HG03175 (cell line): ENCODE results near the gene RASSF10.

ENCODE experiments used
- ATAC-seq: cut with Tn5 transposase; IDR thresholded peaks from one replicate; pipeline ENCODE4 v1.9.1; 2021; ENCODE audit warnings: mild to moderate bottlenecking, moderate library complexity; ENCODE audit not compliant: unreplicated experiment

RASSF10 gene

DNA sequence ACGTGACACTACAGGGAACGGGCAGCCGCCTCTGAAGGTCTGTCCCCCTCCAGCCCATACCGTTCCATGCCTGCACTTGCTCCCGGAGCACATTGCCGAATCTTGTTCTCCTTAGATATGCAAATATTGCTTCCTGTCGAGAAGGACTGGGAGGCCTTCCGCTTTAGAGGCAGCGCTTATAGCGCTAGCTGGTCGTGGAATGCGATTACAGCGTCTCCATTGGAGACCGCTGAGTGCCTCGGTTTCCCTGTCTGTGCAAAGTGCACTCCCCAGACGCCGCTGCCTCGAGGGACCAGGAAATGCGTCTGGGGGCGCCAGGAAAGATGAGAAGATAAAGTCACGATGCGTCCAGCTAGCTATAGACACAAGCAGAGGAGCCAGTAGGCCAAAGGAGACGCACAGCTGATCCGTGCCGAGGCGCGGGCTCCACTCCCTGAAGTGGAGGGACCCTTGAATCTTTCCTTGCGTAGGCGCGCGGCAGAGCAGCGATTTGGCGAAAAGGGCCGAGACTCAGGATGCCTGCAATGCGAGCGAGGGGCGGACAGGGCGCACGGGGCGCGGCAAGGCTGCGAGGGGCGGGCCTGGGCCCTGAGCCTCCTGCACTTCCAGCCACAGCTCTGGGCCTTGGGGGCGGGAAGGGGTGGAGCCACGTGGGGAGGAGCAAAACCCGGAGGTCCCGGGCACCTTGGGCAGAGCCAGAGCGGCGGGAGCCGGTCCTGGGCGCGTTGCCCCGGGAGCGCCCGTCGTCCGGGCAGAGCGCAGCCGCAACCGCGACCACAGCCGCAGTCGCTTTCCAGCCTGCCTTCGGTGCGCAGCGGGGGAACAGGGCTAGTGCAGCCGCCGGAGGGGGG, at the start of gene RASSF10:
TSS of gene RASSF10 (plus strand) at position 692 of the 851 bp plus-strand sequence. CDS start 261 bp downstream, outside the sequence.
- no peak for ATAC-seq

DNA sequence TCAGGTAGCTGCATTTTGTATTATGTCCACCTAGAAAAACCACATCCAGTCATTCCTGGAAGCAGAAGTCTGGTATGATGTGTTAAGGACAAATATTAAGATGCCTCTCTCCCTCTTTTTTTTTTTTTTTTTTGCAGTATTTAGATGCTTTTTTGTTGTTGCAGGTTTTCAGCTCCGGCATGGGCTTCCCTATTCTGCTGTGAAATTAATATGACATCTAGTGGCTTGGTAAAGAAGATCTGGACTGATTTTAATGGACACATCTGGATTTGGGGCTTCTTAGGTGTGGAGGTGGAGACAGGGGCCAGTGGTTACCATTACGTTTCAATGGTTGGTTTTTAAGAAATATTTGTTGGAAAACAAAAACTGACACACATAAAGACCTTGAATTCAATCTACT, 47.5 kb upstream of the RASSF10 start:
- ATAC-seq, result no peak

DNA sequence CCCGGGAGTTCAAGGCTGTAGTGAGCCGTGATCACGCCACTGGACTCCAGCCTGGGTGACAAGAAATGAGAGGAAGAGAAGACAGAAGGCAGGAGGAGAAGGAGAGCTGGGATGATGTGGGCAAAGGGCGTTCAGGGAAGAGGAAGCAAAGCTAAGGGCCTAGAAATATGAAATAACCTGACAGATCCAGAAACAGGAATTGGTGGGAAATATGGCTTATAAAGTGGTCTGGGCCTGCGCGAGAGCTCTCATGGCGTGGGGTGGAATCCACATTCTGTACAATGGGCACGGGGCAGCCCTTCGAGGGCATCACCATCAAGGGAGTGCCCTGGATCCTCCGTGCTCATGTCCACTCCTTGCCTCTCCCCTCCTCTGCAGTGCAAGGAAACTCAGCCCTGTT, 46.8 kb upstream of the RASSF10 start:
- no peak for ATAC-seq

DNA sequence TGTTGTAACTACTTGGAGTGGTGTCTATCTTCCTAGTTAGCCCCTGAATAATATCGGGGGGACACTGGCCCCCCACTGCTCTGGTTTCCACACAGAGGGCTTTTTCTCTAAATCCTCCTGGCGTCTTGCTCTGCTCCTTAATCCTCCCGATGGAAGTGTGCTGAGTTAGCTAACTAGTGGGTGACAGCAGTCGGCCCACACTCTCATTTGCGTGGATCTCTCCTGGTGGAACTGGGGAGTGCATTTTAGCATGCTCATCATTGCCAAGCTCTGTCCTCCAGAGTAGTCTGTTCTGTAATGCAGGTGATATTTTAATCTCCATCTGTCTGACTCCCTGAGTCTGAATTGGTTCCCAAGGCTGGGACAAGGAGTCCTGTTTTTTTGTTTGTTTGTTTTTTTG, 46.1 kb upstream of the RASSF10 start:
- no peak for ATAC-seq

DNA sequence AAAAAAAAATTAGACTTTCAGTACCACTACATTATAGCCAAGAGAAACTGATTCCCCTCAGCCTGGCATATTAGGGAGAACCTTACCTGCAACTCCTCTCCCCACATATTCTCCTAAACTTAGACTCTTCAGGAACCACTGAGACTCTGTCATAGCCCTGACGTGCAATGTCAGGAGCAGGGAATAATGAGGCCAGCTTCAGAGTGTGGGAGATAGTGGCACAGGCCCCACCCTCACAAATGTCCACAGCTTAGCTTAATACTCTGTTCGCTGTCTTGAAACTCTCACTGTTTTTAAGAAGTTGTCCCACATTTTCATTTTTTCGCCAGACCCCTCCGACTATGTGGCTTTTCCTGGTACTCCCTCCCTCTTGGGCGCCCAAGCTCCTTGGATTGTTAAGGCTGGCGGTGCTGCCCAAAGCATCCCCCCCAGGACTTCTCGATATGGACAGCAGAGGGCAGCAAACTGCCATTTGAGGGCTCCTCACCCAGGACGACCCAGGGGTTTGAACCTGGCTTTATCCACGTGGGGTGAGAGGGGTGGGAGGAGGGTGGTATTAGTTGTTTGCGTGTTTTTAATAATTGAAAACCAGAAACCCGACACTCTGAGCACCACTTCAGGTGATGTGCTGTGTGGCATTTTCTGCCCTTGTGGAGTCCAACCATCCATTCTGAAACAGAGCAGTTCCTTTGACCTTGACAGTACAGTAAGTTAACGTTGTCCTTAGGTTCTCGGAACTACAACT, 45.2 kb upstream of the RASSF10 start:
- peak; percentile 84 for ATAC-seq

DNA sequence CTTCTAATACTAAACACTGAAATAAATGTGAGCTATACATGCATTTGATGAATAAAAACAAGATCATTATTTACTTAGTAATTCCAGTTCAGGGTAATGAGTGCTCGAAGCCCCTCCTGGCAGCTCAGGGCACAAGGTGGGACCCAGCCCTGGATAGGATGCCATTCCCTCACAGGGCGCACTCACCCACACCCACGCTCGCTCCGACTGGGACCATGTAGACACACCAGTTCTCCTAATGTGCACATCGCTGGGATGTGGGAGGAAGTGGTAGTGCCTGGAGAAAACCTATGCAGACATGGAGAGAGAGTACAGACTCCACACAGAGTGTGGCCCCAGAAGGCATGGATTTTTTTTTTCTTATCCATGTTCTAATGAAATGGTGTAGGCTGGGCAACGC, 44.5 kb upstream of the RASSF10 start:
- ATAC-seq, result no peak

DNA sequence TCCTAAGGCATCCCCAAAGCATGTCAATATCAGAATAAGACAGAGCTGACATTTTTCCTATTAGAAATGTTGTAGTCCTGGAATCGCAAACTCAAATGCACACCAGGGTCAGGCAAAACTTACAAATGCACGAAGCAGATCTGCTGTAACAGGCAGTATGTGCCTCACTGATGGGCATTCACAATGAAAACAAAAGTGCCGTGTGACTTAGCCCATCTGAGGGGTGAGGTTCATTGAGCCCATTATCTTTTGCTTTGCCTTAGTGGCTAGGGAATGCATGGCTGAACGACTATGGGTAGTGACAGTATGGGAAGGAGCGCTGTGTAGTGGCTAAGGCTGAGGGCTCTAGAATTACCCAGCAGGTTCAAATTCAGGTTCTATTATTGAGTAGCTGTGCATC, 43.1 kb upstream of the RASSF10 start:
- ATAC-seq, result no peak

DNA sequence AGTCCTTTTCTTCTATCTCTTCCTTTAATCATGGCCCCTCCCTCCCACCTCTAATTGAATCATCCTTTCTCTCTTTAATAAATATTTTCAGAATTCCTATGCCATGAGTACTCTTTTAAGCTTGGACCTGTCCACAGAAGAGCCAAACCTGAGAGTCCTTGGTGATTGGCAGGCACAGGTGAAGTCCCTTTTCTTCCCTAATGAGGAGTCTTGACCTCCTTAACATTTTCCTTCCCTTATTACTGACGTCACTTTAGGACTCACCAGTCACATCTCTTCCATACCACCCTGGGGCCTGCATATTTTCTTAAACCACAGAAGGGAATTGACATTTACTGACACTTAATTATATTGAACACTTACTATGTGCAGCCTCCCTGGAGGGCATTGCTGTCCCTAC, 41.0 kb upstream of the RASSF10 start:
- no peak for ATAC-seq

DNA sequence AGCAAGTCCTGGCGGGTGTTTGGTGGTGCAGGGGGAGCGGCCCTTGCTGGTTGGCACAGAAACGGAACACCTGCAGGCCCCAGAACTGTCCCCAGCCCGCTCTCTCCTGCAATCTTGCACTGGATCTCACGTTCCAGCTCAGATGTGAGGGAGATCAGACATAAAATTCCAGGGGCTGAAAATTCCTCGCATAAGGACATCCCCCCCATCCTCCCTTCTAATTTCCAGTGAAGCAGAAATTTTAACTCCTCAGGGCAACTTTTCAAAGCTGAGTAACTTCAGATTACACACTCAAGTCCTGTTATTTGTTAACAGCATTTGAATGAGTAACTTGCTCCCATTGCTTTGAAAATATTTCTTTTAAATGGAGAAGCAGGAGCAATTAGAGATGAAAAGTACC, 40.3 kb upstream of the RASSF10 start:
- no peak for ATAC-seq

DNA sequence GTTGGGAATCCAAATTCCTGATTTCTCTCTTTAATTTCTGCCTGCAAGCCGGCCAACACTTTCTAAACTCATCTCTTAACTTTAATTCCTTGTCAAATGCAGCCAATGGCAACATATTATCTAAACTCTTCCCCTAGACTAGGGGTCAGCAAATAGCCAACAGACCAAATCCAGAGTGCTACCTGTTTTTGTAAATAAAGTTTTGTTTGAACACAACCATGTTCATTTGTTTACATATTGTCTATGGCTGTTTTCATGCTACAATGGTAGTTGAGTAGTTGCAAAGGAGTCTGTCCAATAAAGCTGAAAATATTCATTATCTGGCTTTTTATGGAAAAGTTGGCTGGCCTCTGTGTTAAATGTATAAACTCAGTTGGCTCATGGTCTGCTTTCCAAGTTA, 37.2 kb upstream of the RASSF10 start:
- no peak for ATAC-seq

DNA sequence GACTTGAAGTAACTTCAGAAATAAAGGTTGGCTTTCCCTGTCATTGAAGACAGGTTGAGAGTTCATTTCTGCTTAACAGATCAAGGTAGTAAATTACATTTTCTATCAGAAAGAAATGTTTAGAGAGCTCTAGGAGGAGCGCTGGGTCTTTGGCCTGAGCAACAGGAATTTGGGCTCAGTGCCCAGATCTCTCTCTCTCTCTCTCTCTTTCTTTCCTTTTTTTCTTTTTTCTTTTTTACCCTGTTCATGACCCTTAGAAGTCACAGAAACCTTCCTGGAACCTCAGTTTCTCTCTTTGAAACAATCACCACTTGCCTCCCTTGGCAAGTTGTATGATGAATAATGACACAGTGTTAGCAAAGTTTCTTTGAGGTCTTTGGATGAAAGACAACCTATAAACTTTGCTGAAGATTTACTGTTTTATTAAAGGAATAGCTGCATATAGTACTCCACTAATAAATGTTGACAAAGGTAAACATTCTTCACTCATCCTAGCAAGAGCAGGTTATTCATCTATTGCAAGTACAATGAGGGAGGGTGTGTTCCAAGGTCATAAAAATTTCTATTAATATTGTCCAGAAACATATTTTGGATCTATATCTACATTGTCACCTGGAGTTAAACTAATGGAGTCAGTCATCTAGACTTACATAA, 35.5 kb upstream of the RASSF10 start:
- no peak for ATAC-seq

DNA sequence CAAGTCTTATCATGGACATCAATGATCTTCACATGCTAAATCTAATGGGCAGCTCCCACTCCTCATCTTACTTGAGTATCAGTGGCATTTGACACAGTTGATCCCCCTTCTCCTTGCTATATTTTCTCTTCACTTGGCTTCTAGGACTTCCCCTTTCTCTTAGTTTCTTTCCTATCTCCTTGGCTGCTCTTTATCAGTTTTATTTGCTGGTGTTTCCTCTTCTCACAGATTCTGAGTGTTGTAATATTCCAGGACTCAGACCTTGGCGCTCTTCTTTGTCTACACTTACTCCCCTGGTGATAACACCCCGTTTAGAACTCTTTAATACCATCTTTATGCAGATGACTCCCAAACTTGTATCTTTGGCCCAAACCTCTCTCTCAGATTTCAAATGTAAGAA, 33.9 kb upstream of the RASSF10 start:
- ATAC-seq, result no peak

DNA sequence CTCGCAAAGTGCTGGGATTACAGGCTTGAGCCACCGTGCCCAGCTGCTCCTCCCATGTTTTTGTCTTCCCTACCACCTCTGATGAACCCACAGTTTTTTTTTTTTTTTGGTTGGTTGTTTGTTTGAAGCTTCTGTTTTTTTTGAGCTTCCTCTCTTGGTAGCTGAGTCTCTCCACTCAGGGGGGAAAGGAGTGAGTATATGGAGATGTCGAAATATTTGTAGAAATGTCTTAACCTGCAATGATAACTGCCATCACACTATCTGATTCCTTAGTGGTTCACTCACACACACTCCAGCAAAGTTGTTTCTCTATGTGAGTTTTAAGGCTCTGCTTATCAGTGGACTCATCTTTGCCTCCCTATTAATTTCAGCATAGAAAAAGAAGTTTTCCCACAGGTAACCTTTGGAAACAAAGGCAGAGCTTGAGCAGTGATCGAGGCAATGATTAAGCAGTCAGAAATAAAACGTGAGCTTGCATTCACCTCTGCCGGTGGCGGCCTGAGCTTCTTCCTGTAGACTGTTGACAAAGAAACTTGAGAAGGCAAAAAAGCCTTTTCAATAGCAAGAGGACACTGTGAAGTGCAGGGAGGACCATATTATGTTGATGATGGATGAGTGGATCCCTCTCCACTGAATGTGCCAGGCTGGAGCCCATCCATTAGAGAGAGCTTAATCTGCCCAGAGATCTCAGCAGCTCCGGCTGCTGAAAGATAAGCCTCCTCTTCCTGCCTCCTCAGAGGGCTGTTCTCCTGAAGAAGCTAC, 29.0 kb upstream of the RASSF10 start:
- no peak for ATAC-seq

DNA sequence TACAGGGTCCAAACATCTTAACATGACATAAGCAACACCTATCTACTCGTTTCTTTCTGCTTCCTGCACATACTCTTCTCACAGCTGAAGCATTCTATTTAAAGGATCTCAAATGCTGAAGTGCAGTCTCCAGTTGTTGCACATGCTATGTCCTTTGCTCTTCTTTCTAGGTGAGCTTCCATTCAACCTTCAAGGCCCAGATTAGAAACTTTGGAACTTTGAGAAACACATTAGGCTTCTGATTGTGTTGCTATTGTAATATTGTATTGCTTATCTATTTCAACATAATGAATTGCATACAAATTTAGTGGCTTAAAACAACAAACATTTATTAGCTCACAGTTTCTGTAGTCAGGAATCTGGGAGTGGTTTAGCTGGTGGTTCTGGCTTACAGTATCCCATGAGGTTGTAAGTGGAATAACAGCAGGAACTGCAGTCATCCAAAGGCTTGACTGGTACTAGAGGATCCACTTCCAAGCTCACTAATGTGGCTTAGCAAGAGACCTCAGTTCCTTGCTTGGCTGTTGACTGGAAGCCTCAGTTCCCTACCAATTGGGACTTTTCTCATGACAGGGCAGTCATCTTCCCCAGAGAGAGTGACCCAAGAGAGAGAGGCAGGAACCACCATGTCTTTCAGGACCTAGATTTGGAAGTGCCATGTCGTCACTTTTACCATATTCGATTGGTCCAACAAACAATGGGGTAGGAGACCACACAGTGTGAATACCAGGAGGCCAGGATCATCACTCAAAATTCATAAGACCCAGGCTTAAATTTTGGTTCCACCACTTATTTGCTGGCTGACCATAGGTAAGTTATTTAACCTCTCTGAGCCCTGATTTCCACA, 27.2 kb upstream of the RASSF10 start:
- ATAC-seq, result no peak

DNA sequence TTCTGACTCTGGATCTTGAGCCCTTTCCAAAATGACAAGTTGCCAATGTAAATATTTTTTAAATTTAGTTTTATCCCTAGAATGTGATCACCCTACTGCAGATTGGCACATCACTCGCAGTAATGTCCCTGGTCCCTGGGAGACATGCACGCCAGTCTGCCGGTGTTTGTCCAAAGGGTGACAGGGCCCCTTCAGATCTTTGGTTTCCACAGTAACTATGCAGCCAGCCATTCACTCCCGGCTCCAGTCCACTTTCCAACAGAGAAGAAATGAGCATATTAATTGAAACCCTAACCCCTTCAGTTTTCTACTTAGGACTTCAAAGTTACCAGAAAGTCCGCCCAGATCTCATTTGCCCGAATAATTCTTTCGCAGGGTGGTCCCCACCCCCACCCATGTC, 25.8 kb upstream of the RASSF10 start:
- ATAC-seq, result no peak

DNA sequence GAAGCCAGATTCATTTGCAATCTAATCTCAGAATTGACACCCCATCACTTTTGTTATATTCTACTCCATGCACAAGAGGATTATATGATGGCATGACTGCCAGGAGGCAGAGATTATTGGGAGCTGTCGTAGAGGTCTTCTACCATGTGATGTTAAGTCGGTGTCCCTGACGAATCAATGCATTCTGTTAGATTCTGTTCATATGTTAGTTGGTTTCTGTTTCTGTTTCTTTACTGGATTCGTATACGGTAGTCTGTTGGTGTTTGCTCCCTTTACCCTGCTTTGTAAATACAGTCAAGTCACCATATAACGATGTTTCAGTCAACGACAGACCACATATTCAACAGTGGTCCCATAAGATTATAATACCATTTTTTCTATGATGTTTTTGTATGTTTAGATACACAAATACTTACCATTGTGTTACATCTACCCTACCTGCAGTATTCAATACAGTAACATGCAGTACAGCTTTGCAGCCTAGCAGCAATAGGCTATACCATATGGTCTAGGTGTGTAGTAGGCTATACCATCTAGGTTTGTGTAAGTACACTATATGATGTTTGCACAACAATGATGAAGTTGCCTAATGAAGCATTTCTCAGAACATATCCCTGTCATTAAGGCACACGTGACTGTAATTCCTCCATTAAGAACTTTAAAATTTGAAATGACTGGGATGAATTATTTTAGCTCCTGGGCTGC, 22.8 kb upstream of the RASSF10 start:
- no peak for ATAC-seq

DNA sequence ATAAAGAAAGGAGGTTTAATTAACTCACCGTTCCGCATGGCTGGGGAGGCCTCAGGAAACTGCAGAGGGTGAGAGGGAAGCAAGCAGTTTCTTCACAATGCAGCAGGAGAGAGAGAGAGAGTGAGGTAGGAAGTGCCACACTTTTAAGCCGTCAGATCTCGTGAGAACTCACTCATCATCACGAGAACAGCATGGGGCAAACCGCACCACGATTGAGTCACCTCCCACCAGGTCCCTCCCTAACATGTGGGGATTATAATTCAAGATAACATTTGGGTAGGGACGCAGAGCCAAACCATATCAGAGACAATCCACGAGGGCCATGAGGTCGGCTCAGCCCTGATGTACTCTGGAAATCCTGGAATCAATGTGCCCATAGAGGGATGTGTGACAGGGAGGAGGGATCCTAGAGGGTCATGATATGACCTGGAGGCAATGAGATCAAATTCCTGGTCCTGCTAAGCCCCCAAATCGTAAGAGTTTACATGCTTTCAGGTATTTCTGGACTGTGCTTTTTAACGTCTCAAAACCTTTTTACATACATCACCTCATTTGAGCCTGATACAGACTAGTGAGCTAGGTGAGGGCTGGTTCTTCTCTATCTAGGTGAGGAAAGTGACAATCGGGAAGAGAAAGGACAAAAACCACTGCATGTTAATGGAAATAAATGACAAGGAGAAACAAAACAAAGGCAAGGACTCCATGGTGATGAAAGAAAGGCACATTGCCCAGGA, 19.5 kb upstream of the RASSF10 start:
- ATAC-seq, result no peak

DNA sequence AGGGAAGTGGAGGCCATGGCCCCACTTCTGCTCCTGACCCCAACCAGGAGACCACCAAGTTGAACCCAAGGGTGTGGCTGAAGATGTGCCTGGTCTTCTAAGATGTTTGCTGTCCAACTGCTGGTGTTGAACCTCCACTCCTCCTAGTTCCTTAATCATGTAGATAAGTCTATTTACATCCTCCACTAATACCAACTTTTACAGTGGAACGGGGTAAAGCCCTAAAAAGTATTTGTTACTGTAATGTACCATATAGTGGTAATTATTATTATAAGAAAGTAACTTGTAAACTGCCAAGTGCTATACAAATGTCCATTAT, 19.0 kb upstream of the RASSF10 start:
- no peak for ATAC-seq

DNA sequence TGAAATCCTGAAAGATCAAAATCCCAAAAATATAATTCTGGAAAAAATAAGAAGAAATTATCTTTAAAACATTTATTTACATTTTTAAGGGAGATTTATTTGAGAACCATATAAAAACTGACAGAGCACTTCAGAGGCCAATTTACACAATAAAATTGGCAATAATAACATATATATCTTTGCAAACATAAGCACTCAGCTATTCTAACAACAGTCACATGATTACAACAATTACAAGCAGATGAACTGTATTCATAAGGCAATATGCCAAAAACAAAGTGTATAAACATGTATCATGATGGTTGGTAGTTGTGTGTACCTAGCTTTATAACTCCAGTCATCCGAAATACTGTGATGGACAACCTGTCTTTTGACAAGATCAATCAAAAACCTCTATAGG, 17.7 kb upstream of the RASSF10 start:
- no peak for ATAC-seq
